ENCODE data around the gene XRRA1.

XRRA1 gene

GRCh38 chr11:74819400-74819799 is 129.5 kb downstream of the XRRA1 start:
- Histone ChIP-seq H3K9me3 (ENCODE audit: control insufficient read depth, insufficient read depth, low read depth, low read length) (no peaks in the 10 kb centered on the region), H3K4me1 (ENCODE audit: control insufficient read depth, insufficient read depth, low read length) (no peaks in the 10 kb centered on the region), H3K4me3 (ENCODE audit: low read depth, low read length) (no peak overlapping the region), H3K36me3 (ENCODE audit: control insufficient read depth in 2 of 2, insufficient read depth in 1 of 2, low read length in 2 of 2) (peaks cover 0 to 35% of the 10 kb centered on the region in 2 experiments; a peak in 2 of 3 replicates), H3K27ac (ENCODE audit: extremely low read depth, low read depth, low read length) (no peak overlapping the region)
- TF ChIP-seq ZNF214 (tag by site-specific recombination; IDR thresholded peaks at IDR 0.05; ENCODE audit: borderline replicate concordance) (no peak), ZNF837 (tag by site-specific recombination; IDR thresholded peaks at IDR 0.05) (no peak), MEIS1 (CRISPR knock-in tag; IDR thresholded peaks at IDR 0.05; ENCODE audit: borderline replicate concordance) (no peak), ZNF184 (tag by site-specific recombination; IDR thresholded peaks at IDR 0.05) (no peak), FEZF1 (tag by site-specific recombination; IDR thresholded peaks at IDR 0.05) (no peak), SP2 (tag by site-specific recombination; IDR thresholded peaks at IDR 0.05) (no peak), ZNF391 (tag by site-specific recombination; IDR thresholded peaks at IDR 0.05; ENCODE audit: borderline replicate concordance, low read depth) (no peak), PRDM10 (tag by site-specific recombination; IDR thresholded peaks at IDR 0.05) (no peak), ZNF791 (tag by site-specific recombination; IDR thresholded peaks at IDR 0.05) (no peak), ZNF692 (tag by site-specific recombination; IDR thresholded peaks at IDR 0.05) (no peak)
- POLR2A ChIA-PET, result no interaction called here
- CTCF ChIA-PET, result interaction anchor here (0.9 to 1.0 kb wide), 2 partner anchors 323 to 565 kb away, joined by 3 to 4 read pairs; no protein-coding TSS in a partner anchor

- no peaks in the 10 kb centered on the region for H3K4me1 ChIP-seq (ENCODE audit: control insufficient read depth, insufficient read depth, low read length)
- no peak overlapping the region for H3K4me3 ChIP-seq (ENCODE audit: low read depth, low read length)
- POLR2A ChIA-PET, result no interaction called here
- no peak for TF ChIP-seq ZNF169 (tag by site-specific recombination; IDR thresholded peaks at IDR 0.05)
- no peak for TF ChIP-seq SCRT1 (tag by site-specific recombination; IDR thresholded peaks at IDR 0.05; ENCODE audit: borderline replicate concordance)
- TF ChIP-seq ZNF341 (tag by site-specific recombination; IDR thresholded peaks at IDR 0.05; ENCODE audit: low read depth), result no peak
- TF ChIP-seq ZNF701 (tag by site-specific recombination; IDR thresholded peaks at IDR 0.05), result no peak
- TF ChIP-seq ZNF175 (tag by site-specific recombination; IDR thresholded peaks at IDR 0.05), result no peak
- no peak for TF ChIP-seq ZNF366 (tag by site-specific recombination; conservative IDR thresholded peaks at IDR 0.05)
- TF ChIP-seq ZNF19 (tag by site-specific recombination; IDR thresholded peaks at IDR 0.05; ENCODE audit: low read depth), result no peak
- TF ChIP-seq ZNF677 (tag by site-specific recombination; IDR thresholded peaks at IDR 0.05), result no peak
- no peak for TF ChIP-seq ZNF513 (tag by site-specific recombination; IDR thresholded peaks at IDR 0.05)
- TF ChIP-seq ZNF530 (tag by site-specific recombination; IDR thresholded peaks at IDR 0.05; ENCODE audit: low read depth), result no peak
- TF ChIP-seq ZBTB26 (tag by site-specific recombination; optimal IDR thresholded peaks at IDR 0.05), result no peak
- TF ChIP-seq ZNF660 (tag by site-specific recombination; IDR thresholded peaks at IDR 0.05), result no peak
- TF ChIP-seq ZNF202 (tag by site-specific recombination; IDR thresholded peaks at IDR 0.05; ENCODE audit: borderline replicate concordance), result no peak
- CTCF ChIA-PET, result interaction anchor here (0.7 to 1.0 kb wide), 3 partner anchors 113 to 566 kb away, joined by 3 to 5 read pairs (median 4); no protein-coding TSS in a partner anchor
- H3K9me3 ChIP-seq (ENCODE audit: control insufficient read depth, insufficient read depth, low read depth, low read length), result no peaks in the 10 kb centered on the region
- peaks cover 0 to 37% of the 10 kb centered on the region in 2 experiments; a peak in 2 of 3 replicates for H3K36me3 ChIP-seq (ENCODE audit: control insufficient read depth in 2 of 2, insufficient read depth in 1 of 2, low read length in 2 of 2)
- H3K27ac ChIP-seq (ENCODE audit: extremely low read depth, low read depth, low read length), result no peak overlapping the region
Measured at GRCh38 chr11:74818283-74818946, 130.5 kb downstream of the XRRA1 start.

Measured in HEK293 (cell line).